ENCODE data around the gene FAH. TPM values are rescaled to one million over a fixed set of nuclear protein-coding genes. Genes with fewer than 3 reads are reported as not detected.

FAH gene
- total and polyA plus RNA-seq, 9 of the 15 experiments (the other 6 are each of a cell fraction or from before 2014, with no cell fraction given), result 66.8 to 310 (median 103) TPM

DNA sequence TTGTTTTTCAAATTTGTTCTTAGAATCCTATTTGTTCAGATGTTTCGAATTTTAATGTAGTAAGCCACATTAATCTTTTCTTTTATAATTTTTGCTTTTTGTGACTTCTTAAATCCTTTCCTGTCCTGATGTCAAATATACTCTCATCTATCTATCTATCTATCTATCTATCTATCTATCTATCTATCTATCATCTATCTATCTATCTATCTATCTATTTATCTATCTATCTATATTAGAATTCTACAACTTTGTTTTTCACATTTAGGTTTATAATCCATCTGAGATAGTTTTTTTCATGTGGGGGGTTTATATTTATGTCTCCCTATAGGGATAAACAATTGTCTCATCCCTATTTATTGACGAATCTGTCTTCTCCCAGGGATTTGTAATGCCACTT is 67.2 kb downstream of the FAH start:
- Histone ChIP-seq H3K27me3 (ENCODE audit: control insufficient read depth in 2 of 2, insufficient read depth in 2 of 2, low read length in 2 of 2) (peaks cover 6 to 8% of the 10 kb centered on the region in 2 experiments; a peak in 2 of 5 replicates), H2AFZ (ENCODE audit: low read depth, low read length) (no peak overlapping the region), H3K9me1 (ENCODE audit: control insufficient read depth, insufficient read depth, low read length) (no peaks in the 10 kb centered on the region), H3K9me3 (replicated peaks; ENCODE audit: control insufficient read depth, insufficient read depth, low read depth, low read length) (no peaks in the 10 kb centered on the region), H3K36me3 (ENCODE audit: control insufficient read depth, insufficient read depth, low read length) (no peaks in the 10 kb centered on the region), H3K9ac (ENCODE audit: insufficient read depth in 1 of 2, low read depth in 2 of 2, low read length in 2 of 2) (no peak overlapping the region), H3K4me2 (ENCODE audit: insufficient read depth, low read length) (no peak overlapping the region), H3K27ac (ENCODE audit: extremely low read depth, low read depth, low read length) (no peak overlapping the region), H4K20me1 (replicated peaks; ENCODE audit: control insufficient read depth, insufficient read depth, low read length) (no peaks in the 10 kb centered on the region), H3K4me3 (no peak overlapping the region), H3K79me2 (ENCODE audit: control insufficient read depth, insufficient read depth, low read length) (no peaks in the 10 kb centered on the region), H3K4me1 (replicated peaks in 1 of 2; ENCODE audit: control insufficient read depth in 2 of 2, insufficient read depth in 2 of 2, low read length in 2 of 2) (no peaks in the 10 kb centered on the region)
- FAIRE-seq (no peak), DNase-seq (ENCODE audit: extremely low read depth in 1 of 4, low spot score in 3 of 4) (no peak), ATAC-seq (no peak)
- CTCF ChIA-PET (ENCODE audit: low intra/inter-chr PET ratio), result no interaction called here
- no TSS peak for BruUV-seq (replicated peaks)
- 33% methylated on average over 2 of the region's 2 CpGs for WGBS (ENCODE audit: insufficient coverage, low coverage, missing lambda C conversion rate)
- POLR2A ChIA-PET, result no interaction called here
- in situ Hi-C loops (cut with MboI), result no loop called here
- peak; percentile 95 for TF ChIP-seq DACH1 (IDR thresholded peaks at IDR 0.05; ENCODE audit: partially characterized antibody)
- no peak for TF ChIP-seq PPARD (CRISPR knock-in tag; IDR thresholded peaks at IDR 0.05)
- intact Hi-C loops (cut with micrococcal nuclease), result no loop called here

DNA sequence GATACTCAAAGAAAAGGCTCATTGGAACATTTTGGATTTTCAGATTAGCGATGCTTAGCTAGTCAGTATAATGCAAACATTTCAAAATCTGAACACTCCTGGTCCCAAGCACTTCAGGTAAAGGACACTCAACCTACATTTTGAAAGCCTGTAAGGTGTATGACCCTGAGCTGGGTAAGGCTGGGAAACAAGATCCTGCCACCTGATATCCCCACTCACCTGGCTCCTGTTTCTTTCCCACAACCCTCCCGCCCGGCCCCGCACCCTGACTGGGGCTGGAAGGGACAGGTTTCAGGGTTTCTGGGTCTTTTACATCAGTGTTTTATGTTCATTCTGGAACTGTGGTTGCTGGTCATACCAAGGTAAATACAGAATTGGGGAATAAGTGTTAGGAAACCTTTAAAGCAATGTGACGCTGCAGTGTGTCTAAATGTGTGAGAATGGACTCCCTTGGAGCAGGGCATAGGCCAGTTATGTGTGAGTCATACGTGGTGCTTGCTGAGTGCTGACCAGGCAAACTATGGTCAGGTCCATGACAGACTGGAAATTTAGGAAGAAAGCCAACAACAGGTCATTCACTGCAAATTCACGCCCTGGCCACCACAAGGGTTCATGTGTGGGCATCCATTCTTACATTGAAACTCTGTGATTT is 76.3 kb downstream of the FAH start:
- no peak overlapping the region for H3K27ac ChIP-seq (ENCODE audit: extremely low read depth, low read depth, low read length)
- H3K4me2 ChIP-seq (ENCODE audit: insufficient read depth, low read length), result no peak overlapping the region
- no peaks in the 10 kb centered on the region; the same call in 1 of the 2 replicates for H4K20me1 ChIP-seq (replicated peaks; ENCODE audit: control insufficient read depth, insufficient read depth, low read length)
- H3K79me2 ChIP-seq (ENCODE audit: control insufficient read depth, insufficient read depth, low read length), result no peaks in the 10 kb centered on the region
- H3K4me1 ChIP-seq (replicated peaks in 1 of 2; ENCODE audit: control insufficient read depth in 2 of 2, insufficient read depth in 2 of 2, low read length in 2 of 2), result no peaks in the 10 kb centered on the region
- in situ Hi-C loops (cut with MboI) (no loop called here), intact Hi-C loops (cut with micrococcal nuclease) (no loop called here)
- no peak for DNase-seq (ENCODE audit: extremely low read depth in 1 of 4, low spot score in 3 of 4)
- CTCF ChIA-PET (ENCODE audit: low intra/inter-chr PET ratio), result no interaction called here
- peaks cover 16 to 29% of the 10 kb centered on the region in 2 experiments; a peak in 4 of 5 replicates for H3K27me3 ChIP-seq (ENCODE audit: control insufficient read depth in 2 of 2, insufficient read depth in 2 of 2, low read length in 2 of 2)
- WGBS (ENCODE audit: insufficient coverage, low coverage, missing lambda C conversion rate), result 2% methylated on average over 7 of the region's 7 CpGs
- H3K36me3 ChIP-seq (ENCODE audit: control insufficient read depth, insufficient read depth, low read length), result no peaks in the 10 kb centered on the region
- no peak for FAIRE-seq
- no peaks in the 10 kb centered on the region for H3K9me1 ChIP-seq (ENCODE audit: control insufficient read depth, insufficient read depth, low read length)
- POLR2A ChIA-PET, result interaction anchor here (0.7 kb wide), 2 partner anchors 400 to 470 kb away, joined by 3 read pairs; no protein-coding TSS in a partner anchor
- no peak overlapping the region for H3K9ac ChIP-seq (ENCODE audit: insufficient read depth in 1 of 2, low read depth in 2 of 2, low read length in 2 of 2)
- no peak for ATAC-seq
- H3K9me3 ChIP-seq (replicated peaks; ENCODE audit: control insufficient read depth, insufficient read depth, low read depth, low read length), result no peaks in the 10 kb centered on the region
- TF ChIP-seq YY1 (IDR thresholded peaks at IDR 0.05; ENCODE audit: borderline replicate concordance in 1 of 3, control insufficient read depth in 1 of 3, extremely low read depth in 1 of 3, insufficient read depth in 3 of 3, insufficient read length in 1 of 3, insufficient replicate concordance in 2 of 3, low read depth in 1 of 3, low read length in 2 of 3) (no peak), DMBX1 (CRISPR knock-in tag; IDR thresholded peaks at IDR 0.05; ENCODE audit: borderline replicate concordance) (no peak), MAFK (IDR thresholded peaks at IDR 0.05; ENCODE audit: low read length) (peak; percentile 41; the same call in 1 of the 2 replicates), CHAMP1 (IDR thresholded peaks at IDR 0.05) (no peak), C11orf30 (IDR thresholded peaks at IDR 0.05; ENCODE audit: low read depth) (0 out of 2 replicates have a peak, but pooled peaks have one; percentile 8), SMAD2 (IDR thresholded peaks at IDR 0.05; ENCODE audit: low read depth, low read length) (no peak), RBM22 (IDR thresholded peaks at IDR 0.05; ENCODE audit: low read depth, low read length, poor library complexity, severe bottlenecking) (no peak)
- H2AFZ ChIP-seq (ENCODE audit: low read depth, low read length), result no peak overlapping the region
- no peak overlapping the region for H3K4me3 ChIP-seq
- no TSS peak for BruUV-seq (replicated peaks)

Data from K562 (cell line).